SH-SY5Y (cell line): ENCODE results near the gene GNA15.

Experiments
- GATA2 ChIP-seq: IDR thresholded peaks from 2 replicates; pipeline ENCODE4 v1.6.1; 2011; ENCODE audit warnings: mild to moderate bottlenecking, low read depth, low read length
- GATA3 ChIP-seq: IDR thresholded peaks from 2 replicates; pipeline ENCODE4 v1.6.1; 2011; ENCODE audit warnings: low read depth, mild to moderate bottlenecking, low read length, moderate library complexity

- TF ChIP-seq GATA2 (no peak), GATA3 (no peak)
Observed at GRCh38 chr19:3210347-3211017, 74.6 kb downstream of the GNA15 start.
